GM21529 (cell line): ENCODE measurements around the gene ENO4.

Experiments used
- ATAC-seq: cut with Tn5 transposase; IDR thresholded peaks from one replicate; pipeline ENCODE4 v1.9.1; 2021; ENCODE audit not compliant: unreplicated experiment

Gene ENO4

GRCh38 chr10:116829711-116830110 lies 19.6 kb upstream of the ENO4 start:
- no peak for ATAC-seq

- ATAC-seq, result no peak
Observed at GRCh38 chr10:116831086-116831485, 18.2 kb upstream of the ENO4 start.

GRCh38 chr10:116831790-116832189 lies 17.5 kb upstream of the ENO4 start:
- no peak for ATAC-seq

GRCh38 chr10:116833986-116834985 lies 15.0 kb upstream of the ENO4 start:
- ATAC-seq, result no peak

GRCh38 chr10:116835658-116836057 lies 13.6 kb upstream of the ENO4 start:
- no peak for ATAC-seq

- no peak for ATAC-seq
Observed at GRCh38 chr10:116836083-116836482, 13.2 kb upstream of the ENO4 start.

- no peak for ATAC-seq
Observed at GRCh38 chr10:116836902-116837523, 12.3 kb upstream of the ENO4 start.

- peak; percentile 90 for ATAC-seq
Observed at GRCh38 chr10:116838143-116838725, 11.1 kb upstream of the ENO4 start.

GRCh38 chr10:116840389-116841075 lies 8.8 kb upstream of the ENO4 start:
- ATAC-seq, result no peak

GRCh38 chr10:116845823-116846222 lies 3.5 kb upstream of the ENO4 start:
- ATAC-seq, result no peak

GRCh38 chr10:116848032-116848943 lies 1.0 kb upstream of the ENO4 start:
- ATAC-seq, result peak; percentile 66

- peak; percentile 14 for ATAC-seq
Observed at GRCh38 chr10:116848944-116849247, 403 bp upstream of the ENO4 start.

- no peak for ATAC-seq
Observed at GRCh38 chr10:116850058-116850611, 836 bp downstream of the ENO4 start.

- ATAC-seq, result no peak
Observed at GRCh38 chr10:116852246-116852645, 2.9 kb downstream of the ENO4 start.

GRCh38 chr10:116853287-116853686 lies 4.0 kb downstream of the ENO4 start:
- ATAC-seq, result no peak

GRCh38 chr10:116853701-116854100 lies 4.4 kb downstream of the ENO4 start:
- no peak for ATAC-seq

GRCh38 chr10:116857156-116857555 lies 7.9 kb downstream of the ENO4 start:
- ATAC-seq, result no peak

GRCh38 chr10:116861796-116862195 lies 12.5 kb downstream of the ENO4 start:
- ATAC-seq, result no peak

- no peak for ATAC-seq
Observed at GRCh38 chr10:116864436-116864835, 15.1 kb downstream of the ENO4 start.

GRCh38 chr10:116866066-116866465 lies 16.8 kb downstream of the ENO4 start:
- no peak for ATAC-seq
